ENCODE data around the gene AOPEP.

AOPEP gene

GRCh38 chr9:94767331-94768072, 41.0 kb downstream of the AOPEP start:
- DNase-seq: no peak

GRCh38 chr9:94768766-94769165, 42.3 kb downstream of the AOPEP start:
- no peak for DNase-seq

- no peak for DNase-seq
Measured at GRCh38 chr9:94770334-94770733, 43.8 kb downstream of the AOPEP start.

- DNase-seq: no peak
Measured at GRCh38 chr9:94771096-94771495, 44.6 kb downstream of the AOPEP start.

GRCh38 chr9:94772144-94772543, 45.6 kb downstream of the AOPEP start:
- DNase-seq: no peak

- no peak for DNase-seq
Measured at GRCh38 chr9:94772639-94773303, 46.3 kb downstream of the AOPEP start.

GRCh38 chr9:94773655-94774054, 47.2 kb downstream of the AOPEP start:
- DNase-seq: no peak

GRCh38 chr9:94778013-94778412, 51.5 kb downstream of the AOPEP start:
- no peak for DNase-seq

- no peak for DNase-seq
Measured at GRCh38 chr9:94779031-94779430, 52.5 kb downstream of the AOPEP start.

GRCh38 chr9:94779693-94780290, 53.3 kb downstream of the AOPEP start:
- DNase-seq: no peak

- no peak for DNase-seq
Measured at GRCh38 chr9:94780516-94780950, 54.0 kb downstream of the AOPEP start.

GRCh38 chr9:94782355-94783101, 56.0 kb downstream of the AOPEP start:
- DNase-seq: no peak

- DNase-seq: no peak
Measured at GRCh38 chr9:94783102-94783682, 56.7 kb downstream of the AOPEP start.

- DNase-seq: no peak
Measured at GRCh38 chr9:94783928-94784327, 57.4 kb downstream of the AOPEP start.

GRCh38 chr9:94785215-94786169, 59.0 kb downstream of the AOPEP start:
- no peak for DNase-seq

GRCh38 chr9:94786586-94786985, 60.1 kb downstream of the AOPEP start:
- no peak for DNase-seq

- no peak for DNase-seq
Measured at GRCh38 chr9:94787266-94787665, 60.8 kb downstream of the AOPEP start.

- no peak for DNase-seq
Measured at GRCh38 chr9:94788570-94789105, 62.1 kb downstream of the AOPEP start.

GRCh38 chr9:94791435-94791834, 64.9 kb downstream of the AOPEP start:
- DNase-seq: no peak

GRCh38 chr9:94792511-94792910, 66.0 kb downstream of the AOPEP start:
- DNase-seq: no peak

- DNase-seq: peak; percentile 8
Measured at GRCh38 chr9:94794476-94795167, 68.1 kb downstream of the AOPEP start.

All from GF-D8 (cell line).